ENCODE results near the gene ELSPBP1. TPM values are rescaled to one million over a fixed set of nuclear protein-coding genes. Genes with fewer than 3 reads are reported as not detected.

Gene ELSPBP1
- total RNA-seq, 3 donors from 2014 or later (not counting 1 experiment from before 2014, with no cell fraction given): not detected

- no peaks in the 10 kb centered on the region for H3K27me3 ChIP-seq (ENCODE audit: control insufficient read depth, insufficient read depth, low read length)
- H3K4me1 Mint-ChIP-seq: no peaks in the 10 kb centered on the region
- no peak overlapping the region for H3K4me3 Mint-ChIP-seq
- no peak overlapping the region for H3K27ac Mint-ChIP-seq
- H3K36me3 Mint-ChIP-seq: no peaks in the 10 kb centered on the region
- H3K9me3 Mint-ChIP-seq: no peaks in the 10 kb centered on the region
- no peak overlapping the region for H3K4me3 ChIP-seq (ENCODE audit: low read length)
- 96% methylated on average over 4 of the region's 5 CpGs for WGBS (ENCODE audit: insufficient coverage)
- DNase-seq (no peak), ATAC-seq (no peak)
- TF ChIP-seq CTCF (IDR thresholded peaks at IDR 0.05): no peak
- peaks cover 0 to 3% of the 10 kb centered on the region in 2 donors for H3K27me3 Mint-ChIP-seq (ENCODE audit: low read depth in 2 of 2)
- intact Hi-C loops (cut with micrococcal nuclease): no loop called here
- no peaks in the 10 kb centered on the region for H3K36me3 ChIP-seq (ENCODE audit: control insufficient read depth, insufficient read depth, low read length)
- H3K27ac ChIP-seq (ENCODE audit: low read length): no peak overlapping the region
- no peaks in the 10 kb centered on the region for H3K9me3 ChIP-seq (ENCODE audit: control insufficient read depth, insufficient read depth, low read length)
- no peaks in the 10 kb centered on the region for H3K4me1 ChIP-seq (ENCODE audit: control insufficient read depth, insufficient read depth, low read length)
Observed at GRCh38 chr19:48053076-48053475, 58.6 kb downstream of the ELSPBP1 start.

- intact Hi-C loops (cut with micrococcal nuclease): no loop called here
- H3K9me3 ChIP-seq (ENCODE audit: control insufficient read depth, insufficient read depth, low read length): no peaks in the 10 kb centered on the region
Observed at GRCh38 chr19:48053856-48054255, 59.4 kb downstream of the ELSPBP1 start.

DNA sequence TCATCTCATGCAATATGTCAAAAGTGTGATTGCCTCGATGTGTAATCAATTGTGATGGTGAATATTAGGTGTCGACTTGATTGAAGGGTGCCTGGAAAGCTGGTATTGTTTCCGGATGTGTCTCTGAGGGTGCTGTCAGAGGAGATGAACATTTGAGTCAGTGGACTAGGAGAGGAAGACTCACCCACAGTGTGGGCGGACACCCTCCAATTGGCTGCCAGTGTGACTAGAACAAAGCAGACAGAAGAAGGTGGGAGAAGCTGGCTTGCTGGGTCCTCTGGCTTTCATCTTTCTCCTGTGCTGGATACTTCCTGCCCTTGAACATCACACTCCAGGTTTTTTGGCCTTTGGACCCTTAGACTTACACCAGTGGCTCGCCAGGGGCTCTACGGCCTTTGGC, 64.9 kb downstream of the ELSPBP1 start:
- Mint-ChIP-seq H3K27ac (no peak overlapping the region), H3K36me3 (no peaks in the 10 kb centered on the region), H3K4me3 (no peak overlapping the region), H3K9me3 (no peaks in the 10 kb centered on the region), H3K4me1 (no peaks in the 10 kb centered on the region), H3K27me3 (ENCODE audit: low read depth in 2 of 2) (peaks cover 6 to 31% of the 10 kb centered on the region in 2 donors)
- Histone ChIP-seq H3K4me3 (ENCODE audit: low read length) (no peak overlapping the region), H3K27ac (ENCODE audit: low read length) (no peak overlapping the region), H3K27me3 (ENCODE audit: control insufficient read depth, insufficient read depth, low read length) (no peaks in the 10 kb centered on the region), H3K36me3 (ENCODE audit: control insufficient read depth, insufficient read depth, low read length) (no peaks in the 10 kb centered on the region), H3K4me1 (ENCODE audit: control insufficient read depth, insufficient read depth, low read length) (no peaks in the 10 kb centered on the region), H3K9me3 (ENCODE audit: control insufficient read depth, insufficient read depth, low read length) (no peaks in the 10 kb centered on the region)
- ATAC-seq (no peak), DNase-seq (no peak)
- WGBS (ENCODE audit: insufficient coverage): 91% methylated on average over 6 of the region's 6 CpGs
- no peak for TF ChIP-seq CTCF (IDR thresholded peaks at IDR 0.05)
- intact Hi-C loops (cut with micrococcal nuclease): no loop called here

More at GRCh38 chr19:48053856-48054255, 59.4 kb downstream of the ELSPBP1 start:
- H3K27me3 Mint-ChIP-seq (ENCODE audit: low read depth in 2 of 2): peaks cover 0 to 3% of the 10 kb centered on the region in 2 donors
- H3K4me1 Mint-ChIP-seq: no peaks in the 10 kb centered on the region
- no peaks in the 10 kb centered on the region for H3K36me3 Mint-ChIP-seq
- Histone ChIP-seq H3K27ac (ENCODE audit: low read length) (no peak overlapping the region), H3K4me3 (ENCODE audit: low read length) (no peak overlapping the region), H3K27me3 (ENCODE audit: control insufficient read depth, insufficient read depth, low read length) (no peaks in the 10 kb centered on the region), H3K4me1 (ENCODE audit: control insufficient read depth, insufficient read depth, low read length) (no peaks in the 10 kb centered on the region), H3K36me3 (ENCODE audit: control insufficient read depth, insufficient read depth, low read length) (no peaks in the 10 kb centered on the region)
- no peak overlapping the region for H3K4me3 Mint-ChIP-seq
- 91% methylated on average over 5 of the region's 5 CpGs for WGBS (ENCODE audit: insufficient coverage)
- no peaks in the 10 kb centered on the region for H3K9me3 Mint-ChIP-seq
- H3K27ac Mint-ChIP-seq: no peak overlapping the region
- DNase-seq: no peak
- no peak for ATAC-seq
- no peak for TF ChIP-seq CTCF (IDR thresholded peaks at IDR 0.05)

GRCh38 chr19:48060381-48060780, 65.9 kb downstream of the ELSPBP1 start:
- Mint-ChIP-seq H3K27me3 (ENCODE audit: low read depth in 2 of 2) (peaks cover 6 to 31% of the 10 kb centered on the region in 2 donors), H3K27ac (no peak overlapping the region), H3K4me1 (no peaks in the 10 kb centered on the region), H3K4me3 (no peak overlapping the region), H3K36me3 (no peaks in the 10 kb centered on the region), H3K9me3 (no peaks in the 10 kb centered on the region)
- DNase-seq (no peak), ATAC-seq (no peak)
- TF ChIP-seq CTCF (IDR thresholded peaks at IDR 0.05): no peak
- H3K27me3 ChIP-seq (ENCODE audit: control insufficient read depth, insufficient read depth, low read length): no peaks in the 10 kb centered on the region
- H3K4me3 ChIP-seq (ENCODE audit: low read length): no peak overlapping the region
- no peak overlapping the region for H3K27ac ChIP-seq (ENCODE audit: low read length)
- H3K4me1 ChIP-seq (ENCODE audit: control insufficient read depth, insufficient read depth, low read length): no peaks in the 10 kb centered on the region
- intact Hi-C loops (cut with micrococcal nuclease): no loop called here
- H3K36me3 ChIP-seq (ENCODE audit: control insufficient read depth, insufficient read depth, low read length): no peaks in the 10 kb centered on the region
- WGBS (ENCODE audit: insufficient coverage): 82% methylated on average over 5 of the region's 5 CpGs
- no peaks in the 10 kb centered on the region for H3K9me3 ChIP-seq (ENCODE audit: control insufficient read depth, insufficient read depth, low read length)

All from natural killer cell (primary cell).